Astrocyte (in vitro differentiated cells and primary cell): ENCODE measurements around the gene KIF25. TPM values are rescaled to one million over a fixed set of nuclear protein-coding genes. Genes with fewer than 3 reads are reported as not detected.

ENCODE experiments used
- DNase-seq: peaks from one replicate; pipeline ENCODE4 v3.0.0-alpha.2; 2010; ENCODE audit warnings: low read depth
- FAIRE-seq: peaks from 2 replicates; lab custom pipeline; 2011; peaks lifted over from hg19 to GRCh38; lab: Jason Lieb, UNC
- H2AFZ ChIP-seq: 2 replicates; pipeline ENCODE4 v1.6.0; 2012; ENCODE audit warnings: low read depth, low read length, inconsistent platforms
- H3K27ac ChIP-seq: 2 replicates; pipeline ENCODE4 v1.5.1; 2011; ENCODE audit warnings: low read depth, low read length, inconsistent platforms
- H3K27me3 ChIP-seq: 2 replicates; pipeline ENCODE4 v1.6.0; 2011; ENCODE audit warnings: low read length, inconsistent platforms; ENCODE audit not compliant: insufficient read depth
- H3K36me3 ChIP-seq: 2 replicates; pipeline ENCODE4 v1.5.1; 2011; ENCODE audit warnings: low read length, inconsistent platforms; ENCODE audit not compliant: insufficient read depth
- H3K4me1 ChIP-seq: 2 replicates; pipeline ENCODE4 v1.5.1; 2011; ENCODE audit warnings: low read length, inconsistent platforms; ENCODE audit not compliant: insufficient read depth
- H3K4me2 ChIP-seq: 2 replicates; pipeline ENCODE4 v1.6.0; 2012; ENCODE audit warnings: low read length, inconsistent platforms
- H3K4me3 ChIP-seq: 2 replicates; pipeline ENCODE4 v1.5.1; 2011; ENCODE audit warnings: low read depth, mild to moderate bottlenecking, low read length, inconsistent platforms; ENCODE audit not compliant: insufficient read depth
- H3K79me2 ChIP-seq: 2 replicates; pipeline ENCODE4 v1.6.0; 2012; ENCODE audit warnings: mild to moderate bottlenecking, low read length, inconsistent platforms; ENCODE audit not compliant: insufficient read depth
- H3K9ac ChIP-seq: 2 replicates; pipeline ENCODE4 v1.6.0; 2012; ENCODE audit warnings: mild to moderate bottlenecking, low read length, inconsistent platforms
- H3K9me3 ChIP-seq: 2 replicates; pipeline ENCODE4 v1.5.1; 2012; ENCODE audit warnings: low read depth, mild to moderate bottlenecking, low read length, inconsistent platforms; ENCODE audit not compliant: insufficient read depth
- H4K20me1 ChIP-seq: 2 replicates; pipeline ENCODE4 v1.6.0; 2012; ENCODE audit warnings: low read length, inconsistent platforms; ENCODE audit not compliant: insufficient read depth
- H3K27ac Mint-ChIP-seq: one replicate; pipeline ENCODE4 v1.8.0; 2021; ENCODE audit warnings: mild to moderate bottlenecking, mixed read lengths; ENCODE audit not compliant: unreplicated experiment
- H3K27me3 Mint-ChIP-seq: one replicate; pipeline ENCODE4 v1.8.0; 2021; ENCODE audit warnings: low read depth, mixed read lengths; ENCODE audit not compliant: unreplicated experiment
- H3K36me3 Mint-ChIP-seq: one replicate; pipeline ENCODE4 v1.8.0; 2021; ENCODE audit warnings: low read depth, mixed read lengths; ENCODE audit not compliant: unreplicated experiment
- H3K4me1 Mint-ChIP-seq: one replicate; pipeline ENCODE4 v1.8.0; 2021; ENCODE audit warnings: low read depth, mixed read lengths; ENCODE audit not compliant: unreplicated experiment
- H3K4me3 Mint-ChIP-seq: one replicate; pipeline ENCODE4 v1.8.0; 2021; ENCODE audit warnings: mild to moderate bottlenecking, moderate library complexity, mixed read lengths; ENCODE audit not compliant: unreplicated experiment
- H3K9me3 Mint-ChIP-seq: one replicate; pipeline ENCODE4 v1.8.0; 2021; ENCODE audit warnings: mild to moderate bottlenecking, mixed read lengths; ENCODE audit not compliant: unreplicated experiment
- EZH2 ChIP-seq: IDR thresholded peaks from 2 replicates; pipeline ENCODE4 v1.6.1; 2012; ENCODE audit warnings: mild to moderate bottlenecking, low read length, inconsistent platforms; ENCODE audit not compliant: insufficient read depth
- total RNA-seq: library from RNA; stranded (reverse); gene quantifications from 2 replicates; pipeline ENCODE4 v1.2.1, GENCODE V29; 2021
- TF ChIP-seq, protein P1 (sequence below): IDR thresholded peaks from 2 replicates; pipeline ENCODE4 v1.5.1; 2011; ENCODE audit warnings: low read depth, mild to moderate bottlenecking, inconsistent platforms, low read length, moderate library complexity; ENCODE audit not compliant: insufficient read depth

Gene KIF25
- total RNA-seq, 1 donor from 2014 or later, result not detected

DNA sequence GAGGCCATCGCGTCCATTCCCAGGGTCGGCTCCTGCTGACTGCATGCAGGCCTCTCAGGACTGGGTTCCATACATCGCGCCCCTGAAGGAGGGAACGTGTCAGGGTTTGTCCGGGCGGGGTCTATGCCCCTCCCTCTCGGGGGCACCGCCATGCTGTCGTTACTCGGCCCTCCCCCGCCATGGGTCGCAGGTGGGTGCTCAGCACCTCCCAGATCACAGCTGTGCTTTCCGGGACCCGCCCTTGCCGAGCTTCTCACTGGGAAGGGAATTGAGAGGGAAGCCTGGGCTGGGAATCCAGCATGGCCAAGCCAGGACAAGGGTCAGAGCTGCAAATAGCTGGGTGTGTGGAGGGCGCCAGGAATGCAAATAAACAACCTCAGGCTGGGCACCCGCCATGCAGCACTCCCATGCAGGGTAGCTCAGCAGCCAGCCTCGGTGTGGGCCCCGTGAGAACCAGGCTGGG, 81.5 kb downstream of the KIF25 start, which contains the start of gene FRMD1:
FRMD1 (minus strand) TSS at position 270 of the 463 bp plus-strand sequence; CDS start at position 152, 118 bp downstream.
- H3K79me2 ChIP-seq, result no peaks in the 10 kb centered on the region
- DNase-seq (no peak), FAIRE-seq (no peak)
- H3K4me2 ChIP-seq, result no peak within 1 kb of the TSS
- no peak within 1 kb of the TSS for H3K27ac ChIP-seq
- H3K4me3 ChIP-seq, result no peak within 1 kb of the TSS
- no peaks in the 10 kb centered on the region for H3K36me3 ChIP-seq
- no peak within 1 kb of the TSS for H3K27ac Mint-ChIP-seq
- no peaks in the 10 kb centered on the region for H4K20me1 ChIP-seq
- H3K27me3 ChIP-seq, result peaks cover 6% of the 10 kb centered on the region
- no peak for TF ChIP-seq EZH2
- TF ChIP-seq, protein P1, sequence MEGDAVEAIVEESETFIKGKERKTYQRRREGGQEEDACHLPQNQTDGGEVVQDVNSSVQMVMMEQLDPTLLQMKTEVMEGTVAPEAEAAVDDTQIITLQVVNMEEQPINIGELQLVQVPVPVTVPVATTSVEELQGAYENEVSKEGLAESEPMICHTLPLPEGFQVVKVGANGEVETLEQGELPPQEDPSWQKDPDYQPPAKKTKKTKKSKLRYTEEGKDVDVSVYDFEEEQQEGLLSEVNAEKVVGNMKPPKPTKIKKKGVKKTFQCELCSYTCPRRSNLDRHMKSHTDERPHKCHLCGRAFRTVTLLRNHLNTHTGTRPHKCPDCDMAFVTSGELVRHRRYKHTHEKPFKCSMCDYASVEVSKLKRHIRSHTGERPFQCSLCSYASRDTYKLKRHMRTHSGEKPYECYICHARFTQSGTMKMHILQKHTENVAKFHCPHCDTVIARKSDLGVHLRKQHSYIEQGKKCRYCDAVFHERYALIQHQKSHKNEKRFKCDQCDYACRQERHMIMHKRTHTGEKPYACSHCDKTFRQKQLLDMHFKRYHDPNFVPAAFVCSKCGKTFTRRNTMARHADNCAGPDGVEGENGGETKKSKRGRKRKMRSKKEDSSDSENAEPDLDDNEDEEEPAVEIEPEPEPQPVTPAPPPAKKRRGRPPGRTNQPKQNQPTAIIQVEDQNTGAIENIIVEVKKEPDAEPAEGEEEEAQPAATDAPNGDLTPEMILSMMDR, result no peak
- H3K9me3 Mint-ChIP-seq, result peaks cover 3% of the 10 kb centered on the region
- peaks cover 51% of the 10 kb centered on the region for H3K27me3 Mint-ChIP-seq
- no peaks in the 10 kb centered on the region for H3K4me1 ChIP-seq
- H3K4me3 Mint-ChIP-seq, result no peak within 1 kb of the TSS
- peaks cover 4% of the 10 kb centered on the region for H3K4me1 Mint-ChIP-seq
- no peak within 1 kb of the TSS for H2AFZ ChIP-seq
- H3K36me3 Mint-ChIP-seq, result no peaks in the 10 kb centered on the region
- peaks cover 7% of the 10 kb centered on the region for H3K9me3 ChIP-seq
- no peak within 1 kb of the TSS for H3K9ac ChIP-seq

DNA sequence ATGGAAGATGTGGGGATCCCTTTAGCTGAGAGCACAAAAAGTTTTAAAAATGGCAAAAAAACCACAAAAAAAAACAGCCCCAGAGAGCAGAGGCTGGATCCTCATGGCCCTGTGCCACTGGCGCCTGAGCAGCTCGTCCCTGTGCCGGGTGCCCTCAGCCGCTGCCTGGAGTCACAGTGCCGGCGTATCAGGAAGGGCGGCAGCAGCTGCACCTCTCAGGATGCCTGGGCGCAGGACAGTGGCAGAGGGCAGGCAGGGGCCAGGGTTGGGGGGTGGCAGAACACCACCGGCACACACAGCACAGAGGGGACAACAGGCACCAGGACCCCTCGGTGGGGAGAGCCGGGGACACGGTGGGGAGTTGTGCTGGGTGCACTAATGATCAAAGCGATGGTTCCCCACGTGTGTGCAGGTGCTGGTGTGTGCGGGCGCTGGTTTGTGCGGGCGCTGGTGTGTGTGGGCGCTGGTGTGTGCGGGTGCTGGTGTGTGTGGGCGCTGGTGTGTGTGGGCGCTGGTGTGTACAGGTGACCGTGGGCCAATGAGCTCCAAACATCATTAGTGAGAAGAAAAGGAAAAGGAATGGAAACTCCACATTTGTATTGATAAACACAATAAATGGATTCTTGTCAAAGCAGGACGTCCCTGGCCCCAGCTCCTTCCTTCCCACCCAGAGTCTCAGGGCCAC, 83.1 kb downstream of the KIF25 start:
- H4K20me1 ChIP-seq, result no peaks in the 10 kb centered on the region
- no peak overlapping the region for H3K4me2 ChIP-seq
- H3K27ac ChIP-seq, result no peak overlapping the region
- H2AFZ ChIP-seq, result no peak overlapping the region
- H3K4me3 ChIP-seq, result no peak overlapping the region
- H3K79me2 ChIP-seq, result no peaks in the 10 kb centered on the region
- DNase-seq (no peak), FAIRE-seq (no peak)
- no peak overlapping the region for H3K27ac Mint-ChIP-seq
- peaks cover 7% of the 10 kb centered on the region for H3K27me3 ChIP-seq
- H3K9me3 ChIP-seq, result no peaks in the 10 kb centered on the region
- no peaks in the 10 kb centered on the region for H3K36me3 ChIP-seq
- TF ChIP-seq EZH2, result no peak
- TF ChIP-seq, protein P1, result no peak
- H3K4me3 Mint-ChIP-seq, result no peak overlapping the region
- no peak overlapping the region for H3K9ac ChIP-seq
- H3K36me3 Mint-ChIP-seq, result no peaks in the 10 kb centered on the region
- peaks cover 4% of the 10 kb centered on the region for H3K4me1 Mint-ChIP-seq
- H3K27me3 Mint-ChIP-seq, result peaks cover 55% of the 10 kb centered on the region
- H3K4me1 ChIP-seq, result no peaks in the 10 kb centered on the region
- peaks cover 3% of the 10 kb centered on the region for H3K9me3 Mint-ChIP-seq
